ENCODE measurements around the gene RPS6KC1.

DNA sequence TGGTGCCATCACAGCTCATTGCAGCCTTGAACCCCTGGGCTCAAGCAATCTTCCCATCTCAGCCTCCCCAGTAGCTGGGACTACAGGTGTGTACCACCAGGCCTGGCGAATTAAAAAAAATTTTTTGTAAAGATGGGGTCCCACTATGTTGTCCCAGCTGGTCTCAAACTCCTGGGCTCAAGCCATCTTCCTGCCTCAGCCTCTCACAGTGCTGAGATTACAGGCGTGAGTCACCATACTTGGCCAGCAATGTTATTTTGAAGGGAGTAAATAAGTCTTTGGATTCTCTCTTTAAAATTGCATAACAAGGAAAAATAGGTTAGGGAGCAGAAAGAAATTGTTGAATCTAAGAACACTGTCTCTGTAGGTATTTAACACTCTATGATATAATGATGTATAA is 111.3 kb downstream of the RPS6KC1 start:
- no peak for TF ChIP-seq POLR2AphosphoS5 (IDR thresholded peaks at IDR 0.05)
- TF ChIP-seq, protein P1, sequence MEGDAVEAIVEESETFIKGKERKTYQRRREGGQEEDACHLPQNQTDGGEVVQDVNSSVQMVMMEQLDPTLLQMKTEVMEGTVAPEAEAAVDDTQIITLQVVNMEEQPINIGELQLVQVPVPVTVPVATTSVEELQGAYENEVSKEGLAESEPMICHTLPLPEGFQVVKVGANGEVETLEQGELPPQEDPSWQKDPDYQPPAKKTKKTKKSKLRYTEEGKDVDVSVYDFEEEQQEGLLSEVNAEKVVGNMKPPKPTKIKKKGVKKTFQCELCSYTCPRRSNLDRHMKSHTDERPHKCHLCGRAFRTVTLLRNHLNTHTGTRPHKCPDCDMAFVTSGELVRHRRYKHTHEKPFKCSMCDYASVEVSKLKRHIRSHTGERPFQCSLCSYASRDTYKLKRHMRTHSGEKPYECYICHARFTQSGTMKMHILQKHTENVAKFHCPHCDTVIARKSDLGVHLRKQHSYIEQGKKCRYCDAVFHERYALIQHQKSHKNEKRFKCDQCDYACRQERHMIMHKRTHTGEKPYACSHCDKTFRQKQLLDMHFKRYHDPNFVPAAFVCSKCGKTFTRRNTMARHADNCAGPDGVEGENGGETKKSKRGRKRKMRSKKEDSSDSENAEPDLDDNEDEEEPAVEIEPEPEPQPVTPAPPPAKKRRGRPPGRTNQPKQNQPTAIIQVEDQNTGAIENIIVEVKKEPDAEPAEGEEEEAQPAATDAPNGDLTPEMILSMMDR (IDR thresholded peaks at IDR 0.05), result no peak

All from upper lobe of left lung (tissue), 4 donors.